ENCODE data around the gene GRM8. TPM values are rescaled to one million over a fixed set of nuclear protein-coding genes. Genes with fewer than 3 reads are reported as not detected.
A peak's percentile ranks its signal among the peaks of the same experiment; 100 is the strongest.
"Not testable (repeated sequence)": the region's sequence is repeated elsewhere in the genome, so short reads cannot be mapped to it uniquely, and the experiment has no call there.

The GRM8 gene
- total RNA-seq, 1 donor from 2014 or later: under 0.01 TPM

DNA sequence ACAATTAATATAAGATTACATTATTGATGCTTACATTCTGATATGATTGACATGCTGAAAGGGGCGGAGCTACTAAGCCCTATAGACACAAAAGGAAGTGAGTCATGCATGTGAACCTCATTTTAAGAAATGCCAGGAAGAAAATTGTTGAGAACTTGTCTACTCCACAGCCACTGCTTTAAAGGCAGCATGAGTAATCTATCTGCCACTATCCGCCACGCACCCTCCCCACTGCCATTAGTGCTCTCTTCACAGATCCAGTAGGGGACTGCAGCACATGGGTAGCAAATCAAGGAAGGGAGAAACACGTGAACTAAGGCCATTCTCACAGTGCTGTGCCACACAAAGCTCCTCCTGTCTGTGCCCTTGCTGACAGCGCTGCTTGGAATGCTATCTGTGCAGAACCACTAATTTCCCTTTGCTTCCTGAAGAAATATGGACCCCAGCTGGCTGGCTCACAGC, 524.8 kb downstream of the GRM8 start:
- no peak for DNase-seq (ENCODE audit: low read depth, low spot score)

DNA sequence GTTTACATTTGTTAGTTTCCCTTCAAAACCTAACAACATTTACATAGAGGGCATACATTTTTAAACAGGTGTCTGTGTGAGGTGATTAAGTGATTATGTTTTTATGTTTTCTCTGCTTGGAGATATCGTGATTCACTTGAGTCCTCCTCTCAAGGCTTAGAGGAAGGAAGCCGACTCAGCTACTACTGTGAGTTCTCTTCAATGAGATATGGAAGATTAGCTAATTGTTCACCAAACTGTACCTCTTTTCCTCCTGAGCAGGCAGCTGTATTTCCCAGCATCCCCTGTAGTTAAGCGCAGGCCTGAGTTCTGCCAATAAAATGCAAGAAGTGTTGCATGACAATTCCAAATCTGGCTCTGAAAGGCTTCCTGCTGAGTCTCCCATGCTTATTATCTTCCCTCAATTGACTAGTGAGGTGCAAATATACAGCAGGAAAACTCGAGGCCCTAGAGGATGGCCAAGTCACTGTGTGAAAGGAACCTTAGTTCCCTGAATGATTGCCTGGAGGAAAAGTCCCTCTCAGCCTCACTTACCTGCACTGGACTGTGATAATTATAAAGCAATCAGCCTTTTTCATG, 528.7 kb downstream of the GRM8 start:
- DNase-seq (ENCODE audit: low read depth, low spot score): no peak

DNA sequence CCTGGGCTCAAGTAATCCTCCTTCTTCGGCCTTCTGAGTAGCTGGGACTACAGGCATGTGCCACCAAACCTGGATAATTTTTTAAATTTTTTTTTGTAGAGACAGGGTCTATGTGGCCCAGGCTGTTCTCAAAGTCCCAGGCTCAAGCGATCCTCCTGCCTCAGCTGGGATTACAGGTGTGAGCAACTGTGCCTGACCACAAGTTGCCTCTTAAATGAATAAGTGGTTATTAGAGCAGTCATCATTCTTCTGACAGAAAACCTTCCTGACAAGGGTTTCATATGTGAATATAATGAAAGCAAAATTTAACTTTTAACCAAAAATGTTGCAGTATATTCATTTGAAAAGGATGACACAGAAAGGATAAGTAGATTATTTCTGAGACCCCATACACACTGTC, 532.5 kb downstream of the GRM8 start:
- no peak for DNase-seq (ENCODE audit: low read depth, low spot score)

DNA sequence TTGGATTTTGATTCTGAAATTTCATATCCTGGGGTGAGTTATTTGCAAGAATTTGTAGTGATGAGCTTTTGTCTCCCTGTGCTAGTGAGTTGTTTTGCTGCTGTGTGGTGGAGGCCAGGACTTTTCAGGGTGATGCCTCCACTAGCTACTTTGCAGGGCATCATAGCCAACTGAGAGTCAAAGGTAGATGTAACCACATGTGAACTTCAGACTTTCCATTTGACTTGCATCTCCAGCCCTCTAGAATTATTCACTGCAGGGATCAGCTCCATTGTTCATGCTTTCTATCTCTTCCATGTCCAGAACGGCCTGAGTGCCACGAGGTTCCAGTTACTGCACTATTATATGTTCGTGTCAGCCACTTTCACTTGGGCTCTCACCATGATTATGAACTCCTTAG, 534.3 kb downstream of the GRM8 start:
- DNase-seq (ENCODE audit: low read depth, low spot score): no peak

GRCh38 chr7:126716321-126716720, 536.4 kb downstream of the GRM8 start:
- DNase-seq (ENCODE audit: low read depth, low spot score): no peak

DNA sequence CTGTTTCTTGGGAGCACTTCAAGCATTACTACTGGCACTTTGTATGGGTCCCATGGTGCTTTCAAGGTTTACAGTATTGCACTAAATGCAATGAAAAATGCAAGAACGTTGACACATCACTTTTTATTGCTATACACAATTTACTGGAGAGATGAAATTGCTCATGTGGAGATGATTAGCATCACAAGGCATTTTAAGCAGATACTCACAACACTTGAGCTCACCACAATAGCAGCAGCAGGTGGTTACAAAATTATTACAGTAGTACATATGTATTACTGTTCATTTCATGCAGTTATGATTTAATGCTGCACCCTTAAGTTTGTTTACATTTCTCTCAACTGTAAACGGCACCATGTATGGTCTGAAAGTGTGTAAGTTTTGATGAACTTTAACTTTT, 537.7 kb downstream of the GRM8 start:
- DNase-seq (ENCODE audit: low read depth, low spot score): no peak

DNA sequence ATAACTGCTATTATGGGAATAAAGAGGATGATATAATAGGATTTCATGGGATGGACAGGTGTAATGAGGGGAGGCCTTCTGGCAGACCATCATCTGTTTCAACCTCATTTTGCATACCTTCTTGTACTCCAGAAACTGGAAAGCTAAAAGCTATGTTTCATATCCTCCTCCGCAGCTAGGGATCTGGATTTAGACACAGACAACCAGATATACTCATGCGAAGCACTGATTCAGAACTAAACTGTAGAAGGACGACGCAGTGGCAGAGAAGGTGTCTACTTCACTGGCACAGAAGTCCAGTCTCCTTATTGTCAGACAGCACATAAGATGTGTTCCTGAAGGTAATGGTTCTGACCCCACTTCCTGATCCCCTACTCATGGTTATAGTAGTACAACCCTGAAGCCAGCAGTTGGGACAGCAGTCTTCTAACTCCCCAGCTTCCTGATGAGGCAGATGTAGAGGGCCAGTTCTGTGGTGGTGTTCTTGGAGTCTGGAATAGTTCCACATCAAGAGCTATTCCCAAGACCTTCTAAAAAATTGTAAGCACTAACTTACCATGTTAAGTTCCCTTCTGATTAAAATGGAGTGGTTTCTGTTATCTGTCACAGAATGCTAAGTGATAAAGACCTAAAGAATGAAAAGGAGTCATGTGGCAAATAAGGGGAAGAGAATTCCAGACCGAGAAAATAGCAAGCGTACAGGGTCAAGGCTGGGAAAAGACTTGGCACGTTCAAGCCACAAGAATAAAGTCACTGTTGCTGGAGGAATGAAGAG, 550.3 kb downstream of the GRM8 start:
- DNase-seq (ENCODE audit: low read depth, low spot score): no peak

- peak; percentile 95 for DNase-seq (ENCODE audit: low read depth, low spot score)
Observed at GRCh38 chr7:126700807-126701604, 551.7 kb downstream of the GRM8 start.

- DNase-seq (ENCODE audit: low read depth, low spot score): no peak
Observed at GRCh38 chr7:126699707-126700106, 553.0 kb downstream of the GRM8 start.

GRCh38 chr7:126698909-126699308, 553.8 kb downstream of the GRM8 start:
- DNase-seq (ENCODE audit: low read depth, low spot score): no peak

DNA sequence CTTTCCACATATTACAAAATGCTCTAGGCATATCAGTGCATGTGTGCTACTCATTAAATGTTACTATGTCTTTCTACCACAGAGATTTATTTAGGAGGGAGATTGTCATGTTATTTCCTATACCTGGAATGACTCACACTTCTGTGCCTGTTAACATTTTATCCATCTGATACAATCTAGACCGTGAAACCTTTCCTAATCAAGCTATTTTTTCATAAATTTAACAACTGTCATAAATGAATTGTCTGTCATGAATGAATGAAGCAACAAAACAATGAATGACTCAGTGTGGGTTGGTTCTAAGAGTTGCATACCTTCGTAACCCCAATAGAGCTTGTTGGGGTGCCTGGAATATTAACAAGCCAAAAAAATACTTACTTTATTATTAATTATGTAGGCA, 554.3 kb downstream of the GRM8 start:
- DNase-seq (ENCODE audit: low read depth, low spot score): no peak

DNA sequence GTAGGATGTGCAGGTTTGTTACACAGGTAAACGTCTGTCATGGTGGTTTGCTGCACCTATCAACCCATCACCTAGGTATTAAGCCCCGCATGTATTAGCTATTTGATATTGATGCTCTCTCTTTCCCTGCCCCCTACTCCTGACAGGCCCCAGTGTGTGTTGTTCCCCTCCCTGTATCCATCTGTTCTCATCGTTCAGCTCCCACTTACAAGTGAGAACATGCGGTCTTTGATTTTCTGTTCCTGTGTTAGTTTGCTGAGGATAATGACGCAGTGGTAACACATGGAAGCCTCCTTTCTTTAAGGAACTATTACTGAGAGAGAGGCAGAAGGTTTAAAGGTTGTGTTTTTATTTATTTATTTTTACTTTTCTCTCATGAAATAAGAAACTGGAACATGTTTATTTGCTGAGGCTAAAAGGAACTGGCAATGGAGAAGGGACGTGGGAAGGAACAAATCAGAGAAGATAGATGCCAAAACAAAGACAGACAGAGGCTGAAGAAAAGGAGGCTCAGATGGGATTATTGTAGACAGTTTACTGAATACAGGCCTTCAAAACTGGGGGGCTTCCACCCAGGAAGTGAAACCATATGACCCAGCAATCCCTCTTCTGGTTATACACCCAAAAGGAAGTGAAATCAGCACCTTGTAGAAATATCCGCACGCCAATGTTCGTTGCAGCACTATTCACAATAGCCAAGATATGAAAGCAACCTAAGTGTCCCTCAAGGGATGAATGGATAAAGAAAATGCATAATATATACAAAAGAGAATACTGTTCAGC, 556.3 kb downstream of the GRM8 start:
- no peak for DNase-seq (ENCODE audit: low read depth, low spot score)

DNA sequence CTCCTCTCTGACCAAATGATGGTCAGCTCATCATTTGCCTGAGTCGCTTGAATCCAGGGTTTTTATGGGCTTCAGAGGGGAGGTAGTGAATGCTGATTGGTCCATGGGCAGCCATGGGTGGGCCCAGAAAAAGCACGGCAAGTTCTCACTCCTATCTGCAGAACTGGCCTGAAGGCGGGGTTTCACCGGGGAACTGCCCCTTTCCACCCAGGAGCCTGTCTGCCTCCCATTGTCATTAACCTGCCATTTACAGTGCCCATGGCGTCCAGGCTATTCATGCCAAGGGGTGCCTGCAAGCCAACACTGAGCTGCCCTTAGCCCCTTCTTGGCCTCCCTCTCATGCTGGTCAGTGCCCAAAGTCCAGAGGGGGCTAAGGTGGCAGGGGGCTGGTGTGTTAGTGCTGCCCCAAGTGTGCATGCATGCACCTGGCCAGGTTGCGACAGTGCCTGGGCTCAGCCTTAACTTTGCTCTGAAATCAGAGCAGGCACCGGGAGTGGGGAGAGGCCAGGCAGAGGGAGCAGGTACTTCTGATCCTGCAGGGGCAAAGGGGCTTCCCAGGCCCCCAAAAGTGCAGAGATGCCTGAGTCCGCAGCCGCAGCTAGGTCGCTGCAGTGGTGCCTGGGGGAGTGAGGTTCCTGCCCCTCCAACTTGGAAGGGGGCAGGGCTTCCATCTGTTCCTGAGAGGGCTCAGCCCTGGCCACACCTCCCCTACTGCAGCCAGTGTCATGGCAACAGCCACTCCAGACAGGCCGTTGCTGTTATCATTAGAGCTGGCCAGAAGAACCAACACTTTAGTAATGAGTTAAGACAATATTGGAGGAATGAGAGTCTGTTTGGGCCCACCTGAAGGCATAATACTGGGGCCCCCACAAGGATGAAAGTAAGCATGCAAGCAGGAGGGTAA, 561.6 kb downstream of the GRM8 start:
- DNase-seq (ENCODE audit: low read depth, low spot score): no peak

DNA sequence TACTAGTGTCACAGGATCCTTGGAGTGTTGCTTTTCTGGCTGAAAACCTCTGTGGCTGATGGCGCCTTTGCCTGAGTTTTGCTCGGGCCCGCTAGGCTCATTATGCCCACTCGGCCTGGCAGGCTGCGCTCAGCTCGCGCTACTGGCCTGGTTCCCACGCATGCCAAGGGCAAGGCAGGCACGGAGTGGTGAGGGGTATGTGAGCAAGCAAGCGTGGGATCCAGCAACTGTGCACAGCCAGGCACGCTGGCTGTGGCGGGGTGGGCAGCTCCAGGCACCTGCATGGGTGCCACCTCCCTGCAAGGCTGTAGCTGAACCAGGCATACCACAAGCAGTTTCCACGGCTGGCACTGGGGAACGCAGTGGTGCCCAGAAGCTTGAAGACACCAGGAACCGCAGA, 562.6 kb downstream of the GRM8 start:
- no peak for DNase-seq (ENCODE audit: low read depth, low spot score)

DNA sequence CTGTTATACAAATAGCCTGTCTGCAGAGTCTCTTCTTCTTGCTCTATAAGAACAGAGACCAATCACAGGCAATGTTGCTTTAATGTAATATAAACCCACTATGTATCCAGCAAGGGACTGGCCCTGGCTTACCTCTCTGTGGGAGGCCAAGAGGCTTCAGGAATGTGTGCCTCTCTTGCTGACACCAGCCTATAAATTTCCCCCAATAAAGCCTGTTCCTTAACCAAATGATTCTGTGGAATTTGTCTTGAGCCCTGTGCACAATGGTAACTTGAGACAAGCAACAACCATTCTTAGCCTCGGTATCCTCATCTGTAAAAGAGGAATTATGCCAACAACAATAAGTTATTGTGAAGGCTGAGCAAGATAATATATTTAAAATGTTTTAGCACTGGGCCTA, 563.7 kb downstream of the GRM8 start:
- DNase-seq (ENCODE audit: low read depth, low spot score): no peak

GRCh38 chr7:126686474-126686873, 566.3 kb downstream of the GRM8 start:
- no peak for DNase-seq (ENCODE audit: low read depth, low spot score)

DNA sequence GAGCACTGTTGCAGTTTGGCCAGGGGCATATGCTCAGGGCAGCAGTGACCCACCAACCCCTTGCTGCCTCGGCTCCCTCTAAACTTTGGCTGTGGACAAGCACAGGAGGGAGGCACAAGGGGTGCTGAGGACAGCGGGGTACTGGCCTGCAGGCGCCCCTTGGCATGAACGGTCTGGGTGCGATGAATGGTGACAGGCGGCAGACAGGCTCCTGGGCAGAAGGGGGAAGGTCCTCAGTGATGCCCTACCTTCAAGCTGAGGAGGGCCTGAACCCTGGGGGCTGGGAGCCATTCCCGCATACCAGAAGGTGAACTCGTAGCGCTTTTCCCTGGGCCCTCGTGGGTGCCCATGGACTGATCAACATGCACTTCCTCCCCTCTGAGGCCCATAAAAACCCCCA, 567.1 kb downstream of the GRM8 start:
- no peak for DNase-seq (ENCODE audit: low read depth, low spot score)

DNA sequence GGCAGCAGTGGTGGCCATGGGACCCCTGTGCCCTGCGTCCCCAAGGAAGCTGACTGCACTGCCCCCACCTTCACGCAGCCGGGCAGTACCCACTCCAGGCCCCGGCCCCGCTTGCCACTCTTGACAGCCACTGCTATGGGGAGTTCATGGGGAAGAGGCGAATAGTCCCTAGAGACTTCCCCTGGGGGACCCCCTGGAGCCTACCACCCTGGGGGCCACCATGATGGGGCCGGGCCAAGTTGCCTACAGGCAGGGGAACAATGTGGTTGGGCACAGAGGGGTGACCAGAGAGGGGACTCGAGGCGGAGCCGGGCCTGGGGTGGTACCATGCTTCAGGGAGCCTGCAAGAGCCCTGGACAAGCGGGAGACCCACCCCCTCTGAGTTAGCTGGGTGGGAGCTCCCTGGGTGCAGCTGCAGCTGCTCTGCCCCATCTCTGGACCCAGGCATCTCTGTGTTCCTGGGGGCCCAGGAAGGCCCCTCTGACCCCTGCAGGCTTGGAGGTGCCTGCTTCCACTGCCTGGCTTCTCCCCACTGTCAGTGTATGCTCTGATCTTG, 567.6 kb downstream of the GRM8 start:
- DNase-seq (ENCODE audit: low read depth, low spot score): no peak

DNA sequence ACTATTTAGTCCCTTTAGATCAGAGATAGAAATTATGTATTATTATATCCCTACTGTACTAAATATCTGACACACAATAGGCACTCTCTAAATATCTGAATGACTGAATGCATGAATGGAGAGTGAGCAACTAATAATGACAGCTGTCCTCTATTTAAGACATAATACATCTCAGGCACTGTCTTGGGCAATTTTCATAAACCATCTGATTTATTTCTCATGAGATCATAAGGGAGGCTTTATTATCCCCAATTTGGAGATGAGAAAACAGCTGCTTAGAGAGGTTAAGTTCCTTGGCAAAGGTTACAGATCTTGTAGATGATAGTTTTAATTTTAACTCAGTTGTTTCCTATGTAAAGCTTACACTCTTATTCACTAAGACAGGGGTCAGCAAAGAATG, 570.6 kb downstream of the GRM8 start:
- DNase-seq (ENCODE audit: low read depth, low spot score): no peak

DNA sequence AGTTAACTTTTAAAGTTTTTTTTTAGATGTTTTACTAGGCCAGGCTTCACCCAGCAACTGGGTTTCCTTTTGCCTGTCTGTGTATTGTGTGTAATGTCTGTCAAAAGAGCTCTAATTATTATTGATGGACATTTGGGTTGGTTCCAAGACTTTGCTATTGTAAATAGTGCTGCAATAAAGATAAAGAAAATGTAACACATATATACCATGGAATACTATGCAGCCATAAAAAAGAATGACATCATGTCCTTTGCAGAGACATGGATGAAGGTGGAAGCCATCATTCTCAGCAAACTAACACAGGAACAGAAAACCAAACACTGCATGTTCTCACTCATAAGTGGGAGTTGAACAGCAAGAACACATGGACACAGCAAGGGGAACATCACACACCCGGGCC, 584.0 kb downstream of the GRM8 start:
- DNase-seq (ENCODE audit: low read depth, low spot score): not testable (repeated sequence)
